HG03060 (cell line): Measurements from ENCODE around the gene SPG7.
"Not testable (repeated sequence)": the region's sequence is repeated elsewhere in the genome, so short reads cannot be mapped to it uniquely, and the experiment has no call there.

Experiments used
- ATAC-seq: cut with Tn5 transposase; IDR thresholded peaks from one replicate; pipeline ENCODE4 v1.9.1; 2021; ENCODE audit warnings: low read depth, moderate number of reproducible peaks; ENCODE audit not compliant: unreplicated experiment

Gene SPG7

GRCh38 chr16:89561142-89561883 is 53.1 kb downstream of the SPG7 start:
- no peak for ATAC-seq

- no peak for ATAC-seq
These were observed 53.8 kb downstream of the SPG7 start for GRCh38 chr16:89561884-89562599.

- no peak for ATAC-seq
These were observed 54.7 kb downstream of the SPG7 start for GRCh38 chr16:89562939-89563338.

GRCh38 chr16:89563639-89564392 is 55.6 kb downstream of the SPG7 start:
- no peak for ATAC-seq

GRCh38 chr16:89564476-89565255 is 56.5 kb downstream of the SPG7 start:
- ATAC-seq, result no peak

- ATAC-seq, result no peak
These were observed 57.0 kb downstream of the SPG7 start for GRCh38 chr16:89565256-89565505.

GRCh38 chr16:89565506-89566372 is 57.5 kb downstream of the SPG7 start:
- ATAC-seq, result no peak

- no peak for ATAC-seq
These were observed 59.7 kb downstream of the SPG7 start for GRCh38 chr16:89567656-89568594.

GRCh38 chr16:89569506-89570341 is 61.5 kb downstream of the SPG7 start:
- ATAC-seq, result no peak

- no peak for ATAC-seq
These were observed 62.2 kb downstream of the SPG7 start for GRCh38 chr16:89570342-89570923.

GRCh38 chr16:89570983-89571598 is 62.9 kb downstream of the SPG7 start:
- ATAC-seq, result not testable (repeated sequence)

GRCh38 chr16:89571636-89572035 is 63.4 kb downstream of the SPG7 start:
- ATAC-seq, result no peak

GRCh38 chr16:89572073-89572484 is 63.9 kb downstream of the SPG7 start:
- no peak for ATAC-seq

- ATAC-seq, result no peak
These were observed 64.4 kb downstream of the SPG7 start for GRCh38 chr16:89572485-89573205.

- no peak for ATAC-seq
These were observed 65.8 kb downstream of the SPG7 start for GRCh38 chr16:89573826-89574680.
